Kidney (tissue), 14 donors: Measurements from ENCODE around the gene ZSCAN25. TPM values are rescaled to one million over a fixed set of nuclear protein-coding genes. Genes with fewer than 3 reads are reported as not detected.

Experiments used
- DNase-seq, 5 donors: peaks; one replicate each; pipeline ENCODE4 v3.0.0-alpha.2; 2013 to 2020
- FAIRE-seq: peaks from 2 replicates; lab custom pipeline; 2012; peaks lifted over from hg19 to GRCh38; lab: Jason Lieb, UNC
- H3K27ac ChIP-seq, 2 donors: one replicate each; pipeline ENCODE4 v1.7.0; 2013; ENCODE audit warnings: low read depth in 2 of 2, low read length in 2 of 2, inconsistent platforms in 1 of 2
- H3K27me3 ChIP-seq: one replicate; pipeline ENCODE4 v1.7.1; 2013; ENCODE audit warnings: low read length, inconsistent platforms; ENCODE audit not compliant: control insufficient read depth, insufficient read depth
- H3K36me3 ChIP-seq, 3 donors: one replicate each; pipeline versions ENCODE4 v1.7.0 to v1.7.1; 2013; ENCODE audit warnings: low read length in 3 of 3, control low read depth in 1 of 3, inconsistent platforms in 1 of 3; ENCODE audit not compliant: insufficient read depth in 3 of 3, control insufficient read depth in 2 of 3
- H3K4me1 ChIP-seq, 3 donors: one replicate each; pipeline versions ENCODE4 v1.7.0 to v1.7.1; 2013; ENCODE audit warnings: low read length in 3 of 3, inconsistent platforms in 1 of 3, low read depth in 1 of 3; ENCODE audit not compliant: control insufficient read depth in 2 of 3, insufficient read depth in 2 of 3
- H3K4me3 ChIP-seq, 3 donors: one replicate each; pipeline versions ENCODE4 v1.7.0 to v1.8.1; 2013; ENCODE audit warnings: low read length in 3 of 3, control low read depth in 1 of 3, inconsistent platforms in 1 of 3
- H3K9ac ChIP-seq, 3 donors: one replicate each; pipeline versions ENCODE4 v1.7.0 to v1.7.1; 2013; ENCODE audit warnings: low read length in 3 of 3, control low read depth in 1 of 3, inconsistent platforms in 1 of 3
- H3K9me3 ChIP-seq, 3 donors: one replicate each; pipeline versions ENCODE4 v1.7.0 to v1.7.1; 2013; ENCODE audit warnings: low read length in 3 of 3, control low read depth in 1 of 3, inconsistent platforms in 1 of 3; ENCODE audit not compliant: control insufficient read depth in 2 of 3, insufficient read depth in 1 of 3
- intact Hi-C: fragments of 100-400 bp; cut with DNase I; formaldehyde crosslinking; loops from one replicate; pipeline ENCODE4 v1.11.1; 2022
- polyA plus RNA-seq: library from polyadenylated mRNA; stranded (reverse); fragments of 350-450 nt; fragmentation: Illumina TruSeq; extraction: RNeasy Lipid Tissue Mini Kit (QIAGEN cat#74804); gene quantifications from one replicate; pipeline ENCODE4 v1.2.3, GENCODE V29; 2014; ENCODE audit warnings: low read depth, low replicate concordance; ENCODE audit not compliant: insufficient read depth
- total RNA-seq: library from RNA; stranded (reverse); fragmentation: NEBNext Ultra II Directional; extraction: Animal tissue kit (Norgen Biotek cat#: 25700); gene quantifications from one replicate; pipeline ENCODE4 v1.2.1, GENCODE V29; 2021
- TF ChIP-seq, protein P1 (sequence below): IDR thresholded peaks from 3 replicates; pipeline ENCODE4 v1.5.1; 2012; ENCODE audit warnings: mild to moderate bottlenecking, moderate library complexity, borderline replicate concordance; ENCODE audit not compliant: insufficient read depth; ENCODE audit errors: extremely low read depth
- donor health status: control.
- donor health status: control.
- donor health status: control.
- donor health status: control.
- donor health status: control.
- donor health status: DM: yes; HTN: yes; CAD: no.
- donor health status: Normal renal cell carcinoma (clear cell type).

The ZSCAN25 gene
- total and polyA plus RNA-seq, 2 donors from 2014 or later: 4.7 to 20.4 TPM

DNA sequence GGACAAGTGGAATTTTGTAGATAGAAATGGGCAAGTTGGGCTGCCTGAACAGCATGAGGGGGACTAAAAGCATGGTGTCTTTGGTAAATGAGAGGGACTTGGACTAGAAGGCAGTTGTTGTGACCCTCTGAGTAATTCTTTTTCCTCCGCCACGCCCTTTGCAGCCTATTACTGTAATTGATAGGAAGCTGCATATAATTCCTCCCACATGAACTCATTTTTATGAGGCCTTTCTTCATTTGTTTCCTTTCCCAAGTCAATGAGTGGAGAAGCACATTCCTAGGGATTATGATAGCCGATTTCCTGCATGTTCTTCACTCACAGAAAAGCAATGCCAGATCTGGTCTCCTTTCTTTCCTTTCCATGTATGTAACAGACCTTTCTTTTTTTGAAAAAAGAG, 27.7 kb downstream of the ZSCAN25 start:
- DNase-seq (no peak), FAIRE-seq (no peak)
- Histone ChIP-seq H3K9ac (no peak overlapping the region), H3K36me3 (peaks cover 0 to 6% (median 0%) of the 10 kb centered on the region in 3 donors), H3K27ac (no peak overlapping the region), H3K27me3 (no peaks in the 10 kb centered on the region), H3K9me3 (no peaks in the 10 kb centered on the region), H3K4me3 (no peak overlapping the region), H3K4me1 (no peaks in the 10 kb centered on the region)
- TF ChIP-seq, protein P1, sequence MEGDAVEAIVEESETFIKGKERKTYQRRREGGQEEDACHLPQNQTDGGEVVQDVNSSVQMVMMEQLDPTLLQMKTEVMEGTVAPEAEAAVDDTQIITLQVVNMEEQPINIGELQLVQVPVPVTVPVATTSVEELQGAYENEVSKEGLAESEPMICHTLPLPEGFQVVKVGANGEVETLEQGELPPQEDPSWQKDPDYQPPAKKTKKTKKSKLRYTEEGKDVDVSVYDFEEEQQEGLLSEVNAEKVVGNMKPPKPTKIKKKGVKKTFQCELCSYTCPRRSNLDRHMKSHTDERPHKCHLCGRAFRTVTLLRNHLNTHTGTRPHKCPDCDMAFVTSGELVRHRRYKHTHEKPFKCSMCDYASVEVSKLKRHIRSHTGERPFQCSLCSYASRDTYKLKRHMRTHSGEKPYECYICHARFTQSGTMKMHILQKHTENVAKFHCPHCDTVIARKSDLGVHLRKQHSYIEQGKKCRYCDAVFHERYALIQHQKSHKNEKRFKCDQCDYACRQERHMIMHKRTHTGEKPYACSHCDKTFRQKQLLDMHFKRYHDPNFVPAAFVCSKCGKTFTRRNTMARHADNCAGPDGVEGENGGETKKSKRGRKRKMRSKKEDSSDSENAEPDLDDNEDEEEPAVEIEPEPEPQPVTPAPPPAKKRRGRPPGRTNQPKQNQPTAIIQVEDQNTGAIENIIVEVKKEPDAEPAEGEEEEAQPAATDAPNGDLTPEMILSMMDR: no peak
- intact Hi-C loops: no loop called here

DNA sequence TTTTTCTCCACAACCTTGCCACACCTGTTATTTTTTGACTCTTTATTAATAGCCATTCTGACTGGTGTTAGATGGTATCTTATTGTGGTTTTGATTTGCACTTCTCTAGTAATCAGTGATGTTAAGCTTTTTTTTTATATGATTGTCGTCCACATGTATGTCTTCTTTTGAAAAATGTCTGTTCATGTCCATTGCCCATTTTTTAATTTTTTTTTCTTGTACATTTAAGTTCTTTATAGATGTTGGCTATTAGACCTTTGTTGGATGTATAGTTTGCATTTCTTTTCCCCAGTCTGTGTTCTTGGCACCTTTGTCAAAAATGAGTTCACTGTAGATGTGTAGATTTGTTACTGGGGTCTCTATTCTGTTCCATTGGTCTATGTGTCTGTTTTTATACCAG, 28.8 kb downstream of the ZSCAN25 start:
- H3K27me3 ChIP-seq: no peaks in the 10 kb centered on the region
- FAIRE-seq: no peak
- H3K9me3 ChIP-seq: no peaks in the 10 kb centered on the region
- H3K36me3 ChIP-seq: peaks cover 0 to 6% (median 0%) of the 10 kb centered on the region in 3 donors
- intact Hi-C loops: no loop called here
- no peak overlapping the region for H3K9ac ChIP-seq
- no peak for DNase-seq
- H3K4me1 ChIP-seq: no peaks in the 10 kb centered on the region
- no peak overlapping the region for H3K4me3 ChIP-seq
- TF ChIP-seq, protein P1: no peak
- H3K27ac ChIP-seq: no peak overlapping the region

DNA sequence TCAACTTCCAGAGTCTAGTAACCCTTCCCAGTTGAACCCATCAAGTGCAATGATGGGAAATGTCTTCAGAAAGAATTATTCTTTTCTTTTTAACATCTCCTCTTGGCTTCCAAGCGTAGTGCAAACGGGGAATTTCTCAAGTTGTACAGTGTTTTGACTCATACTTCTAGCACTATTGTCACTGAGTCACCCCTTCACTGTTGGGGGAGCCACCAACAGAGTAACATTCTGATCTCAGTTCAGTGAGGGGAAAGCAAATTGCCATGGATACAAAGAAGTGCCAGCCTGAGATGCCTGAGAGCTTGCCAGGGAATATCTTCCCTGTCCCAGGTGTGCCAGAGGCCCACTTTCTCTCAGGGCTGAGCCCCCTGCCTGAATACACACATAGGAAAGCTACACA, 32.1 kb downstream of the ZSCAN25 start:
- Histone ChIP-seq H3K36me3 (peaks cover 0 to 4% (median 0%) of the 10 kb centered on the region in 3 donors), H3K27me3 (no peaks in the 10 kb centered on the region), H3K27ac (no peak overlapping the region), H3K9ac (no peak overlapping the region), H3K4me1 (no peaks in the 10 kb centered on the region), H3K9me3 (no peaks in the 10 kb centered on the region), H3K4me3 (no peak overlapping the region)
- no peak for DNase-seq
- no peak for FAIRE-seq
- intact Hi-C loops: no loop called here
- TF ChIP-seq, protein P1: no peak

DNA sequence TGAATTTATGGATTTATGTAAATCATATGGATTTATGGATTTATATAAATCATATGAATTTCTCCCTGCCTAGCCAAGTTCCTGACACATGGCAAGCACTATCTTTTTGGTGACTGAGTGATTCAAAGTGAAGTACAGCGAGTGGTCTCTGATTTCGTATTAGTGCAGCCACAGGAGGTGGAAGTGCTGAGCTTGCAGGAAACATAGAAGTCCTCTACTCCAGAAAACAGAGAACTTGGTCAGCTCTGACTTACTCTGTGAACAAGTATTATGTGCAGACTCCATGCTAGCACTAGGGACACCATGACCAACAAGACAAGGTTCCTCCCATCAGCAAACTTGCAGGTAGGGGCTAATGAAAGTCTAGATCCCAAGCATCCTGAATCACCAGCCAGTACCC, 34.5 kb downstream of the ZSCAN25 start:
- Histone ChIP-seq H3K4me3 (no peak overlapping the region), H3K27me3 (no peaks in the 10 kb centered on the region), H3K9ac (no peak overlapping the region), H3K27ac (no peak overlapping the region), H3K36me3 (no peaks in the 10 kb centered on the region), H3K4me1 (no peaks in the 10 kb centered on the region), H3K9me3 (no peaks in the 10 kb centered on the region)
- FAIRE-seq (no peak), DNase-seq (no peak)
- TF ChIP-seq, protein P1: no peak
- intact Hi-C loops: no loop called here
